T-cell (primary cell): ENCODE measurements around the gene DAP3. TPM values are rescaled to one million over a fixed set of nuclear protein-coding genes. Genes with fewer than 3 reads are reported as not detected.
"Not testable (repeated sequence)": the region's sequence is repeated elsewhere in the genome, so short reads cannot be mapped to it uniquely, and the experiment has no call there.

Source experiments
- ATAC-seq, 4 experiments: fragments of 200-7000 bp in 3 of 4; fragments of 150-1000 bp in 1 of 4; cut with Tn5 transposase; replicated peaks in 1 of 4; 1 replicate in 3 of 4; 2 replicates in 1 of 4; pipeline ENCODE4 v1.10.0; 2021; ENCODE audit warnings: moderate library complexity in 3 of 4, mild to moderate bottlenecking in 2 of 4, moderate number of reproducible peaks in 1 of 4
- CTCF ChIA-PET, 2 donors: fragments of 300-600 bp; sonication (Branson Sonifier 250); formaldehyde crosslinking; loops; one replicate each; lab custom pipeline; 2022; ENCODE audit warnings: antibody characterized with exemption in 2 of 2; lab: Charles Lee
- POLR2A ChIA-PET, 2 donors: fragments of 300-600 bp; sonication (Branson Sonifier 250); formaldehyde crosslinking; loops; one replicate each; lab custom pipeline; 2022; ENCODE audit warnings: antibody characterized with exemption in 2 of 2; lab: Charles Lee
- DNase-seq, 35 experiments: peaks; one replicate each; pipeline versions ENCODE4 v3.0.0 to v3.0.0-alpha.2; 2013 to 2023
- H3K27ac ChIP-seq: one replicate; pipeline ENCODE4 v1.5.1; 2013; ENCODE audit warnings: low read length
- H3K27me3 ChIP-seq, 2 experiments: replicated peaks in 1 of 2; 1 replicate in 1 of 2; 2 replicates in 1 of 2; pipeline versions ENCODE4 v1.6.1 to v1.7.0; 2013; ENCODE audit warnings: low read length in 1 of 2, mixed read lengths in 1 of 2; ENCODE audit not compliant: control insufficient read depth in 2 of 2, insufficient read depth in 2 of 2; ENCODE audit errors: extremely low read depth in 1 of 2
- H3K36me3 ChIP-seq, 2 donors: 1 replicate in 1 of 2; 2 replicates in 1 of 2; pipeline versions ENCODE4 v1.6.1 to v1.7.0; 2013; ENCODE audit warnings: low read length in 1 of 2; ENCODE audit not compliant: control insufficient read depth in 2 of 2, insufficient read depth in 1 of 2; ENCODE audit errors: extremely low read depth in 1 of 2
- H3K4me1 ChIP-seq, 2 experiments: 1 replicate in 1 of 2; 2 replicates in 1 of 2; pipeline versions ENCODE4 v1.6.1 to v1.7.0; 2013; ENCODE audit warnings: low read length in 2 of 2, mixed read lengths in 1 of 2; ENCODE audit not compliant: insufficient read depth in 2 of 2, control insufficient read depth in 1 of 2; ENCODE audit errors: extremely low read depth in 1 of 2
- H3K4me3 ChIP-seq, 2 donors: 1 replicate in 1 of 2; 2 replicates in 1 of 2; pipeline versions ENCODE4 v1.5.1 to v1.7.0; 2013; ENCODE audit warnings: mild to moderate bottlenecking in 2 of 2, low read length in 1 of 2, moderate library complexity in 1 of 2; ENCODE audit not compliant: control insufficient read depth in 1 of 2; ENCODE audit errors: extremely low read depth in 1 of 2
- H3K9me3 ChIP-seq: 2 replicates; pipeline ENCODE4 v1.7.0; 2013
- H3K27ac Mint-ChIP-seq, 2 donors: one replicate each; pipeline ENCODE4 v1.8.0; 2020 to 2021; ENCODE audit warnings: mild to moderate bottlenecking in 2 of 2, mixed read lengths in 2 of 2
- H3K27me3 Mint-ChIP-seq, 2 donors: one replicate each; pipeline ENCODE4 v1.8.0; 2021 to 2022; ENCODE audit warnings: mixed read lengths in 2 of 2
- H3K36me3 Mint-ChIP-seq: one replicate; pipeline ENCODE4 v1.8.0; 2021; ENCODE audit warnings: mixed read lengths
- H3K4me1 Mint-ChIP-seq, 3 donors: one replicate each; pipeline ENCODE4 v1.8.0; 2020 to 2022; ENCODE audit warnings: mixed read lengths in 3 of 3, mild to moderate bottlenecking in 1 of 3
- H3K4me3 Mint-ChIP-seq, 3 donors: one replicate each; pipeline ENCODE4 v1.8.0; 2020 to 2022; ENCODE audit warnings: mild to moderate bottlenecking in 3 of 3, mixed read lengths in 3 of 3, moderate library complexity in 3 of 3
- H3K9me3 Mint-ChIP-seq, 3 donors: one replicate each; pipeline ENCODE4 v1.8.0; 2020 to 2022; ENCODE audit warnings: mixed read lengths in 3 of 3
- WGBS: methylation state at CpG from one replicate; pipeline ENCODE4 v1.1.5; 2013; ENCODE audit warnings: missing lambda C conversion rate; ENCODE audit not compliant: insufficient coverage; 5-methylcytosine and 5-hydroxymethylcytosine counted together
- total RNA-seq, 35 experiments: library from RNA in 6 of 35; stranded (reverse) in 6 of 35; fragments of 120-200 nt in 1 of 35; gene quantifications; one replicate each; pipeline versions ENCODE4 v1.2.1 to v1.2.4 and lab custom pipeline; 2013 to 2026

The DAP3 gene
- total RNA-seq, 5 donors from 2014 or later (not counting 1 experiment from before 2014, with no cell fraction given), result 112 to 140 (median 133) TPM

DNA sequence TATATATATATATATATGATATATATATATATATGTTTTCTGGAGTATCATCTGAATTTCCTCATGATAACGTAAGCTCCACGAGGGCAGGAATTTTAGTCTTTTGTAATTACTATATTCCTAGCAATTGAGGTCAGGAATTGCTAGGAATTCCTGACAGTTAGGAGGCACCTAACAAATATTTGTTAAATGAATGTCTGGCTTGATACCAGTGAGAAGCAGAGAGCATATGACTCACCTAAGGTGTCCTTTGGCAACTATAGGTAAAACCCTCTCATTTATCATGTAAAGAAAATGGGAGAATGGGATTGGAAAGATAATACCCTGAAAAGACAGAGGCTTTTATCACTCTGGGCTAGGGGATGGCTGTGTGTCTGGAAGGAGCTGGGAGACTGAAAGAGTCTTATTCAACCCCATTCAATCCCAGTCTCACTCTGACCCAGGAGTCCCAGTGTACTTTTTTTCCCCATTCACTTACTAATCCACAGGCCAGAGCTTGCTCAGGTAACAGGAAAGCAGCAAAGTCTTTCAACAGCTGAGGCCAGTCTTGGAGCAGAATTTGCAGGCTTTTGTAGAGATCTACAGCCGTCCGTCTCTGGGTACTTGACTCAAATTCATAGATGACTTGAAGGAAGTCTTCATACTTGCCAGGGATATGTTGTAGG is 71.2 kb downstream of the DAP3 start:
- WGBS, result no CpG with 5 or more reads among the region's 4 CpGs
- Histone ChIP-seq H3K36me3 (peaks cover 8 to 77% of the 10 kb centered on the region in 2 donors), H3K9me3 (no peaks in the 10 kb centered on the region), H3K4me1 (no peaks in the 10 kb centered on the region), H3K4me3 (no peak overlapping the region), H3K27ac (no peak overlapping the region), H3K27me3 (no peaks in the 10 kb centered on the region)
- Mint-ChIP-seq H3K27me3 (no peaks in the 10 kb centered on the region), H3K36me3 (peaks cover 56% of the 10 kb centered on the region), H3K4me3 (no peak overlapping the region), H3K27ac (no peak overlapping the region), H3K4me1 (no peaks in the 10 kb centered on the region), H3K9me3 (no peaks in the 10 kb centered on the region)
- DNase-seq (no peak), ATAC-seq (no peak)
- ChIA-PET CTCF (no interaction called here), POLR2A (no interaction called here)

DNA sequence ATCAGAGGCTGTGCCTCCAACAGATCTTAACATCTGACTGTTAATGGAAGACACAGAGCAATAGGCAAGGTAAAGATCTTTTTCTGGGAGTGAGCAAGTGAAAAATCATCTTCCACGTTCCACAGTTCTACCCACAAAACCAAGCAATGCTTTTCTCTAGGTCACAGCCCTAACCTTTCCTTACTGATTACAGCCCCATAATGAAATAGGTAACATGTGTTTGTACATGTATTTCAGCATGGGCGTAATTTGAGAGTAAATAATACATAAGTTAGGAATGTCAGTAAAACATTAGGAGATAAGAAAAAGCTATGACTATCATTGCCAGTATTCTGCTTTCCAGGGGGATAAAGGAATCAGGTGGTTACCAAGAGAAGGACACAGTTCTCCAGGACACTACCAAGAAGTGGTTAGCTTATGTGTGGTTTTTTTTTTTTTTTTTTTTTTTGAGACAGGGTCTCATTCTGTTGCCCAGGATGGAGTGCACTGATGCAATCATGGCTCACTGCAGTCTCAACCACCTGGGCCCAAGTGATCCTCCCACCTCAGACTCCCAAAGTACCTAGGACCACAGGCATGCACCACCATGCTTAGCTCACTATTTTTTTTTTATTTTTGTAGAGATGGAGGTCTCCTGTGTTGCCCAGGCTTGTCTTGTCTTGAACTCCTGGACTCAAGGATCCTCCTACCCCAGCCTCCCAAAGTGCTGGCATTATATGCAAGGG is 72.0 kb downstream of the DAP3 start:
- Mint-ChIP-seq H3K9me3 (no peaks in the 10 kb centered on the region), H3K27ac (no peak overlapping the region), H3K4me3 (no peak overlapping the region), H3K4me1 (no peaks in the 10 kb centered on the region), H3K36me3 (peaks cover 57% of the 10 kb centered on the region), H3K27me3 (no peaks in the 10 kb centered on the region)
- POLR2A ChIA-PET, result interaction anchor here in 1 of 2 donors (0.7 kb wide), 1 partner anchor 278 kb away, joined by 8 read pairs; no protein-coding TSS in a partner anchor
- Histone ChIP-seq H3K36me3 (peaks cover 5 to 76% of the 10 kb centered on the region in 2 donors), H3K4me1 (no peaks in the 10 kb centered on the region), H3K9me3 (no peaks in the 10 kb centered on the region), H3K27me3 (no peaks in the 10 kb centered on the region), H3K4me3 (no peak overlapping the region), H3K27ac (no peak overlapping the region)
- CTCF ChIA-PET, result interaction anchor here in 1 of 2 donors (0.9 kb wide), 1 partner anchor 421 kb away, joined by 3 read pairs; no protein-coding TSS in a partner anchor
- DNase-seq (no peak), ATAC-seq (no peak)
- no CpG with 5 or more reads among the region's 2 CpGs for WGBS

GRCh38 chr1:155761736-155762405 is 73.0 kb downstream of the DAP3 start:
- no peaks in the 10 kb centered on the region for H3K4me1 Mint-ChIP-seq
- no peaks in the 10 kb centered on the region for H3K27me3 ChIP-seq
- no peaks in the 10 kb centered on the region for H3K27me3 Mint-ChIP-seq
- WGBS, result 95% methylated on average over 10 of the region's 11 CpGs
- H3K9me3 Mint-ChIP-seq, result no peaks in the 10 kb centered on the region
- H3K27ac ChIP-seq, result no peak overlapping the region
- ChIA-PET CTCF (interaction anchor here in 1 of 2 donors (0.9 kb wide), 1 partner anchor 422 kb away, joined by 3 read pairs; no protein-coding TSS in a partner anchor), POLR2A (interaction anchor here in 1 of 2 donors (0.7 kb wide), 1 partner anchor 279 kb away, joined by 8 read pairs; no protein-coding TSS in a partner anchor)
- H3K9me3 ChIP-seq, result no peaks in the 10 kb centered on the region
- H3K36me3 ChIP-seq, result peaks cover 4 to 76% of the 10 kb centered on the region in 2 donors
- no peak for ATAC-seq
- no peak overlapping the region for H3K4me3 ChIP-seq
- peaks cover 57% of the 10 kb centered on the region for H3K36me3 Mint-ChIP-seq
- no peak overlapping the region for H3K27ac Mint-ChIP-seq
- H3K4me3 Mint-ChIP-seq, result no peak overlapping the region
- DNase-seq, result no peak
- no peaks in the 10 kb centered on the region for H3K4me1 ChIP-seq

- ATAC-seq, H3K4me1 Mint-ChIP-seq, H3K9me3 Mint-ChIP-seq, H3K4me1 ChIP-seq, DNase-seq, H3K4me3 ChIP-seq, H3K27ac Mint-ChIP-seq, H3K27me3 ChIP-seq, H3K9me3 ChIP-seq, H3K4me3 Mint-ChIP-seq, H3K27me3 Mint-ChIP-seq, CTCF ChIA-PET, H3K27ac ChIP-seq: not testable (repeated sequence)
- peaks cover 54% of the 10 kb centered on the region for H3K36me3 Mint-ChIP-seq
- H3K36me3 ChIP-seq, result peaks cover 0 to 77% of the 10 kb centered on the region in 2 donors
- POLR2A ChIA-PET, result interaction anchor here (0.5 to 0.6 kb wide), 2 partner anchors 73 to 411 kb away, joined by 3 read pairs; no protein-coding TSS in a partner anchor
- WGBS, result 100% methylated on average over 2 of the region's 6 CpGs
These were observed 74.4 kb downstream of the DAP3 start for GRCh38 chr1:155763090-155763815.

- H3K27me3 ChIP-seq, H3K4me1 Mint-ChIP-seq, H3K27ac ChIP-seq, H3K27me3 Mint-ChIP-seq, CTCF ChIA-PET, DNase-seq, H3K9me3 ChIP-seq, H3K4me3 ChIP-seq, ATAC-seq, H3K9me3 Mint-ChIP-seq, H3K4me1 ChIP-seq, H3K27ac Mint-ChIP-seq, H3K4me3 Mint-ChIP-seq: not testable (repeated sequence)
- H3K36me3 ChIP-seq, result peaks cover 0 to 75% of the 10 kb centered on the region in 2 donors
- H3K36me3 Mint-ChIP-seq, result peaks cover 57% of the 10 kb centered on the region
- WGBS, result no CpG with 5 or more reads among the region's 7 CpGs
- POLR2A ChIA-PET, result interaction anchor here in 1 of 2 donors (0.5 kb wide), 1 partner anchor 412 kb away, joined by 3 read pairs; no protein-coding TSS in a partner anchor
These were observed 75.1 kb downstream of the DAP3 start for GRCh38 chr1:155763989-155764388.
